ENCODE results near the gene ACMSD.

DNA sequence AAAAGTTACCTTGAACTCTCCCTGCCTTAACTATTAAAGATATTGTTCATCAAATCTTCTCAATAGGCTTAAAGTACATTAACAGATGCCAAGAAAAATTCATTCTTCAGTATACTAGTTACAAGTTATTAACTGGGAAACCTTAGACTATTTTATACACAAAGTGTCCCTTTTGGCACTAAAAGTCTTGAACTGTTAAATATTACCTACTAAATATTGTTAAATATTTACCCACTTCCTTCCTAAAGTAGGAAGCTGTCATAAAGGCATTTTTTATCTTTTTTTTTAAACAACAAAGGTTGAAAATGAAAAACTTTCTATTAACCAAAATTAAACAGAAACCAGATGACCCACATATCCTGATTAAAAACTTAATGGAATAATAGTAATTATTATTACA lies 60.8 kb downstream of the ACMSD start:
- TF ChIP-seq EZH2 (IDR thresholded peaks at IDR 0.05; ENCODE audit: borderline replicate concordance, low read depth, low read length): no peak
- TF ChIP-seq, protein P1, sequence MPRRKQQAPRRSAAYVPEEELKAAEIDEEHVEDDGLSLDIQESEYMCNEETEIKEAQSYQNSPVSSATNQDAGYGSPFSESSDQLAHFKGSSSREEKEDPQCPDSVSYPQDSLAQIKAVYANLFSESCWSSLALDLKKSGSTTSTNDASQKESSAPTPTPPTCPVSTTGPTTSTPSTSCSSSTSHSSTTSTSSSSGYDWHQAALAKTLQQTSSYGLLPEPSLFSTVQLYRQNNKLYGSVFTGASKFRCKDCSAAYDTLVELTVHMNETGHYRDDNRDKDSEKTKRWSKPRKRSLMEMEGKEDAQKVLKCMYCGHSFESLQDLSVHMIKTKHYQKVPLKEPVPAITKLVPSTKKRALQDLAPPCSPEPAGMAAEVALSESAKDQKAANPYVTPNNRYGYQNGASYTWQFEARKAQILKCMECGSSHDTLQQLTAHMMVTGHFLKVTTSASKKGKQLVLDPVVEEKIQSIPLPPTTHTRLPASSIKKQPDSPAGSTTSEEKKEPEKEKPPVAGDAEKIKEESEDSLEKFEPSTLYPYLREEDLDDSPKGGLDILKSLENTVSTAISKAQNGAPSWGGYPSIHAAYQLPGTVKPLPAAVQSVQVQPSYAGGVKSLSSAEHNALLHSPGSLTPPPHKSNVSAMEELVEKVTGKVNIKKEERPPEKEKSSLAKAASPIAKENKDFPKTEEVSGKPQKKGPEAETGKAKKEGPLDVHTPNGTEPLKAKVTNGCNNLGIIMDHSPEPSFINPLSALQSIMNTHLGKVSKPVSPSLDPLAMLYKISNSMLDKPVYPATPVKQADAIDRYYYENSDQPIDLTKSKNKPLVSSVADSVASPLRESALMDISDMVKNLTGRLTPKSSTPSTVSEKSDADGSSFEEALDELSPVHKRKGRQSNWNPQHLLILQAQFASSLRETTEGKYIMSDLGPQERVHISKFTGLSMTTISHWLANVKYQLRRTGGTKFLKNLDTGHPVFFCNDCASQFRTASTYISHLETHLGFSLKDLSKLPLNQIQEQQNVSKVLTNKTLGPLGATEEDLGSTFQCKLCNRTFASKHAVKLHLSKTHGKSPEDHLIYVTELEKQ (CRISPR knock-in tag; IDR thresholded peaks at IDR 0.05): no peak
- no peak for TF ChIP-seq POLR2A (conservative IDR thresholded peaks at IDR 0.05)
- TF ChIP-seq, protein P2, sequence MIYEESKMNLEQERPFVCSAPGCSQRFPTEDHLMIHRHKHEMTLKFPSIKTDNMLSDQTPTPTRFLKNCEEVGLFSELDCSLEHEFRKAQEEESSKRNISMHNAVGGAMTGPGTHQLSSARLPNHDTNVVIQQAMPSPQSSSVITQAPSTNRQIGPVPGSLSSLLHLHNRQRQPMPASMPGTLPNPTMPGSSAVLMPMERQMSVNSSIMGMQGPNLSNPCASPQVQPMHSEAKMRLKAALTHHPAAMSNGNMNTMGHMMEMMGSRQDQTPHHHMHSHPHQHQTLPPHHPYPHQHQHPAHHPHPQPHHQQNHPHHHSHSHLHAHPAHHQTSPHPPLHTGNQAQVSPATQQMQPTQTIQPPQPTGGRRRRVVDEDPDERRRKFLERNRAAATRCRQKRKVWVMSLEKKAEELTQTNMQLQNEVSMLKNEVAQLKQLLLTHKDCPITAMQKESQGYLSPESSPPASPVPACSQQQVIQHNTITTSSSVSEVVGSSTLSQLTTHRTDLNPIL (CRISPR knock-in tag; IDR thresholded peaks at IDR 0.05): no peak
- TF ChIP-seq, protein P3, sequence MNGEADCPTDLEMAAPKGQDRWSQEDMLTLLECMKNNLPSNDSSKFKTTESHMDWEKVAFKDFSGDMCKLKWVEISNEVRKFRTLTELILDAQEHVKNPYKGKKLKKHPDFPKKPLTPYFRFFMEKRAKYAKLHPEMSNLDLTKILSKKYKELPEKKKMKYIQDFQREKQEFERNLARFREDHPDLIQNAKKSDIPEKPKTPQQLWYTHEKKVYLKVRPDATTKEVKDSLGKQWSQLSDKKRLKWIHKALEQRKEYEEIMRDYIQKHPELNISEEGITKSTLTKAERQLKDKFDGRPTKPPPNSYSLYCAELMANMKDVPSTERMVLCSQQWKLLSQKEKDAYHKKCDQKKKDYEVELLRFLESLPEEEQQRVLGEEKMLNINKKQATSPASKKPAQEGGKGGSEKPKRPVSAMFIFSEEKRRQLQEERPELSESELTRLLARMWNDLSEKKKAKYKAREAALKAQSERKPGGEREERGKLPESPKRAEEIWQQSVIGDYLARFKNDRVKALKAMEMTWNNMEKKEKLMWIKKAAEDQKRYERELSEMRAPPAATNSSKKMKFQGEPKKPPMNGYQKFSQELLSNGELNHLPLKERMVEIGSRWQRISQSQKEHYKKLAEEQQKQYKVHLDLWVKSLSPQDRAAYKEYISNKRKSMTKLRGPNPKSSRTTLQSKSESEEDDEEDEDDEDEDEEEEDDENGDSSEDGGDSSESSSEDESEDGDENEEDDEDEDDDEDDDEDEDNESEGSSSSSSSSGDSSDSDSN (IDR thresholded peaks at IDR 0.05; ENCODE audit: borderline replicate concordance in 1 of 2, low read depth in 2 of 2, low read length in 2 of 2): no peak
